HEK293T (cell line): Measurements from ENCODE around the gene JMJD8.

Experiments
- BHLHE40 ChIP-seq: fragments of 450-650 bp; IDR thresholded peaks from 2 replicates; pipeline ENCODE4 v1.6.1; 2016; ENCODE audit warnings: mild to moderate bottlenecking, moderate library complexity, borderline replicate concordance
- L3MBTL2 ChIP-seq: fragments of 450-650 bp; conservative IDR thresholded peaks from 2 replicates; pipeline ENCODE4 v1.6.1; 2016; ENCODE audit warnings: mild to moderate bottlenecking
- PKNOX1 ChIP-seq: fragments of 450-650 bp; IDR thresholded peaks from 2 replicates; pipeline ENCODE4 v1.6.1; 2016
- SUZ12 ChIP-seq: fragments of 450-650 bp; IDR thresholded peaks from 2 replicates; pipeline ENCODE4 v1.6.1; 2016; ENCODE audit warnings: mild to moderate bottlenecking
- TARDBP ChIP-seq: fragments of 450-650 bp; IDR thresholded peaks from 2 replicates; pipeline ENCODE4 v1.6.1; 2016
- ZNF384 ChIP-seq: fragments of 450-650 bp; IDR thresholded peaks from 2 replicates; pipeline ENCODE4 v1.6.1; 2016

GRCh38 chr16:661184-661821, 22.8 kb downstream of the JMJD8 start:
- TF ChIP-seq SUZ12: no peak
- no peak for TF ChIP-seq BHLHE40
- no peak for TF ChIP-seq TARDBP
- no peak for TF ChIP-seq PKNOX1
- no peak for TF ChIP-seq ZNF384
- TF ChIP-seq L3MBTL2: no peak
